NB4 (cell line): ENCODE measurements around the gene U2SURP.
"Not testable (repeated sequence)": the region's sequence is repeated elsewhere in the genome, so short reads cannot be mapped to it uniquely, and the experiment has no call there.

Source experiments
- CTCF ChIP-seq: IDR thresholded peaks from one replicate; pipeline ENCODE4 v1.5.1; 2012; ENCODE audit warnings: low read depth, low read length
- MAX ChIP-seq: IDR thresholded peaks from 2 replicates; pipeline ENCODE4 v1.6.1; 2011; ENCODE audit warnings: low read depth, low read length
- POLR2A ChIP-seq: IDR thresholded peaks from 2 replicates; pipeline ENCODE4 v1.6.1; 2011; ENCODE audit warnings: mild to moderate bottlenecking; ENCODE audit not compliant: insufficient read length; ENCODE audit errors: extremely low read depth

GRCh38 chr3:143073983-143074382 lies 72.6 kb downstream of the U2SURP start:
- not testable (repeated sequence) for TF ChIP-seq CTCF, POLR2A, MAX
